NCI-H446 (cell line): ENCODE data around the gene SNX17.

ENCODE experiments used
- DNase-seq, 2 experiments: peaks; one replicate each; lab custom pipeline; 2025; lab: John Stamatoyannopoulos, UW

The SNX17 gene

GRCh38 chr2:27363933-27364332 is 6.5 kb upstream of the SNX17 start:
- no peak for DNase-seq

- DNase-seq, result peak in 1 of 2 experiments; percentile 45
Measured at GRCh38 chr2:27369471-27370025, 868 bp upstream of the SNX17 start.

DNA sequence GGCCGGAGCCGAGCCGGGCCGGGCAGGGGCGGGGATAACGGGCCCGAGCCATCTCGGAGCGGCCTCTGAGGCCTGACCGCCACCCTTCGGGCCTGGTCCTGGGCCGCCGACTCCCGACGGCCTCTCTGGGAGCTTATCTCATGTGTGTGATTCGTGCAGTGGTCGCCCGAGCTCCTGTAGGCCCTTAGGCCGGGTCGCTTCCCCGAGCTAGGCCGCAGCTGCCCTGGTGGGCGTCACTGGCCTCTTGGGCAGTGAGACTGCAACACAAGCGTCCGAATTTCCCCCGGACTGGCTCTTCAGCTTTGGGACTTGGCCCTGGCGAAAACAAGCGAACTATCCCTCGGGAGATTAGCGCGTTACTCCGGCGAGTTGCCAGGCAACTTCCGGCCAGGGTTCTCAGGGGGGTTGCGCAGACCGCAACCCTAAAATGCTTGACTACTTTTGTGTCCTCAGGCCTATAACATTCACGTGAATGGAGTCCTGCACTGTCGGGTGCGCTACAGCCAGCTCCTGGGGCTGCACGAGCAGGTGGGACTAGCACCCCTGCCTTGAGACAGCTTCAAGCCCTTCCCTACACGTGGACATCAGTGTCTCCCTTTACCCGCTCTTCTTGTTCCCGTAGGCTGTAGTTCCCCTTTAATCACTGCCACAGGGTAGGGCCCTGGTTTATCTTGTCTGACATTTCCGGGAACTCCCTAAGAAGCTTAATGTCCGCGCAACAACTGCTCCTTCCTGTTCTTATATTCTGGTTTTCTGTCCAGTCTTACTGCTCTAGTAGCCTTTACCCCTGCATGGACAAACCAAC is 602 bp downstream of the SNX17 start:
- DNase-seq, result peak in 1 of 2 experiments; percentile 34

GRCh38 chr2:27372937-27373336 is 2.5 kb downstream of the SNX17 start:
- DNase-seq, result no peak

- no peak for DNase-seq
Measured at GRCh38 chr2:27373567-27373966, 3.2 kb downstream of the SNX17 start.

DNA sequence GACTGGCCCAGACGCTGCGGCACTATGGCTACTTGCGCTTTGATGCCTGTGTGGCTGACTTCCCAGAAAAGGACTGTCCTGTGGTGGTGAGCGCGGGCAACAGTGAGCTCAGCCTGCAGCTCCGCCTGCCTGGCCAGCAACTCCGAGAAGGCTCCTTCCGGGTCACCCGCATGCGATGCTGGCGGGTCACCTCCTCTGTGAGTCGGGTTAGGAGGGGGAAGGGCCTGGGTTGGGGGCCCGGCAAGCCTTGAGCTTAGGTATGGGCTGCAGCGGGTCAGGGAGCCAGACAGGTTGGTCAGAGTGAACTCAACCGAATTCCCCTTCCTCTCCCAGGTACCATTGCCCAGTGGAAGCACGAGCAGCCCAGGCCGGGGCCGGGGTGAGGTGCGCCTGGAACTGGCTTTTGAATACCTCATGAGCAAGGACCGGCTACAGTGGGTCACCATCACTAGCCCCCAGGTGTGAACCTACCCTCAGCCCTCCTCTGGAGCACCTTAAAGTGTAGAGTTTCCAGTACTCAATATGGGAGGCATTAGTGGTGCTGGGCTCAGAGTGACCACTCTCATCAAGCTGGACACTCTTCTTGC is 5.2 kb downstream of the SNX17 start:
- no peak for DNase-seq

DNA sequence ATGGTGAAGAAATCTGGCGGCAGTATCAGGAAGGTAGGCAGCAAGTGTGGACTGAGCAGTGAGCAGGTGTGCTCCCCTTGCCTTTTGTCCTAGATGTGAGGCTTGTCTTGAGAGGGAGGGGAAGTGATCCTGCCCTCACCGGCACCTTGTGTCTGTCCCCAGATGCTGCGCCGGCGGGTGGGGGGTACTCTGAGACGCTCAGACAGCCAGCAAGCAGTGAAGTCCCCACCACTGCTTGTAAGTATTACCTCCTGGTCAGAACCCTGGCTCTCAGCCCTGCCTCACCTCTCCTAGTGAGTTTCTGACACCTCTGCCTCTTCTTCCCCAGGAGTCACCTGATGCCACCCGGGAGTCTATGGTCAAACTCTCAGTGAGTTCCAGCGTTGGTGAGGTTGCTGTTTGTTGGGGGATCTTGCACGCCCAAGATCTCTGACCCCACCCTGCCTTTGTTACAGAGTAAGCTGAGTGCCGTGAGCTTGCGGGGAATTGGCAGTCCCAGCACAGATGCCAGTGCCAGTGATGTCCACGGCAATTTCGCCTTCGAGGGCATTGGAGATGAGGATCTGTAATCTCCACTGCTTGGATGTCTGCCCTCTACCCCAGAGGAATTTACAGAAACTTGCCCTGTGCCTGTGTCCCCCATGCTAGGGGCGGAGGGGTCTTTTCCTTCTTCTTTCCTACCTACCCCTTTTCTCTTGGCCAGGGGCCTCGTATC is 5.9 kb downstream of the SNX17 start:
- no peak for DNase-seq

DNA sequence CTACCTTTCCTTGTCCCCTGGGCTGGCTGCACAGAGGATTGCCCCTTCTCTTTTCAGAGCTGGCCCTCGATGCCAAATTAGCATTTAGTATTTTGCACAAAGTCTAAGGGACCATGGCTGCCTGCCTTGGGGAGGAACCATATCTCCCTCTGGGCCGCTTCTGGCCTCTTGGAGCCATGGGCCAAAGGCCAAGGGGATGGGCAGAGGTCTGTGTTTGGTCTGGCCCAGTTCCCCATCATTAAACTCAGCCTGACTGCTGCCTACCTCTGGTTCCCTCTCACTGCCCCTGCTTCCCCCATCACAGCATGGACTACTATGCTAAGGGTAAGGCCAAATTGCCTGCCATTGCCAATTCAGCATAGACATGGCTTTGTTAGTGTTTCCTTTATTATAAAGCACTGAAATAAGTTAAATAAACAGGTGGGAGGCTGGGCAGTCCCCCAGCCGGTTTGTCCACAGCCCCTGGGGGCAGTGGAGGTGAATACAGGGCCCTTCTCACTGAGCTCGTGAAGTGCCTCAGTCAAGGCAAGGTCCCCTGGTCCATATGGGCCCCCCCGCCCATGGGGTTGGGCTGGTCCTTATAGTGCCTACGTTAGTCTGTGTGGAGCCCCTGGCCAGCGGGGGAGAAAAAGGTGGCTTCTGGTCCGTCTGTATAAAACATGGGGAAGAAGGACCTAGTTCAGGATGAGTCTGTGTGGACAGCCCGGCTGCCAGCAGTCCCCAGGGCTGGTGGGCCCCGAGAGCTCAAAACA is 6.6 kb downstream of the SNX17 start:
- DNase-seq, result no peak

GRCh38 chr2:27377618-27378095 is 7.2 kb downstream of the SNX17 start:
- DNase-seq, result no peak

GRCh38 chr2:27378096-27378808 is 7.8 kb downstream of the SNX17 start:
- DNase-seq, result peak in 1 of 2 experiments; percentile 8

DNA sequence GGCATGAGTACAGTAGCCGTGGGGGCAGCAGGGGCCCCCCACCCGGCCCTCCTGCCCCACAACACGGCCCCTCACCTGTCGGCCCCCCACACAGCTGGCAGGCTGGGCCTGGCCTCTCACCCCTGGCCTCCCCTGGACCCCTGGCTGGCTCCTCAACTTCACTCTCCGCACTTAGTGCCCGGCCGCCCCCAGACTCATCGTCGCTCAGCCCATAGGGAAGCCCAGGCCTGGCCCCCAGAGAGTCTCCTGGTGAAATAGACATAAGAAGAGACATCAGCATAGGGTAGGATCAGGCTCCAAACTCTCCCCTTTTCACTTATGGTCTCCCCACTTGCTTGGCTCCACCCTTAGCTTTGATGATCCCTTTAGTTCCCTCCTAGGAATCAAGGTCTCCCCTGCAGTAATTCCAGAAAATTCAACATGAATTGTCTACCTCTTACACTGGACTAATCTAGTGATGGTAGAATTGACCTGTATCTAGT is 8.4 kb downstream of the SNX17 start:
- DNase-seq, result no peak

DNA sequence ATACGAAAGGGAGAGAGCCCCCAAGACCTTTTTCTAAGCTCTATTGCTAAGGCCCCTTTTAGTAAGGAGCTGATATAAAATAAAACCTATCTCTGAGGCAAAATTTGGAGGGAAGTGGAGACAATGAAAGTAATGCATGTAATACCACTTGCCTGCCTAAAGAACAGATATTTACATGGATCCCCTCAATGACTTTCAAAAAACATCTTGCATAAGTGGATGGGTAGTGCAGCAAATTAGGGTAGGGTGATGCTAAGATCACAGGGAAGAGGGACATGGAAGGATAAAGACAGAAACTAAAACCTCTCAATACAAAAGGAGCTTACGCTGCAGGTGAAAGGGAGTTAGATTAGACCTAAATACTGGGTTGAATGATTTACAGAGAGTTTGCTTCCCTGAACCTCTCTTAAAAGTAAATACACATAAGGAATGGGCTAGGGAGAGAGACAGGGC is 9.0 kb downstream of the SNX17 start:
- no peak for DNase-seq

DNA sequence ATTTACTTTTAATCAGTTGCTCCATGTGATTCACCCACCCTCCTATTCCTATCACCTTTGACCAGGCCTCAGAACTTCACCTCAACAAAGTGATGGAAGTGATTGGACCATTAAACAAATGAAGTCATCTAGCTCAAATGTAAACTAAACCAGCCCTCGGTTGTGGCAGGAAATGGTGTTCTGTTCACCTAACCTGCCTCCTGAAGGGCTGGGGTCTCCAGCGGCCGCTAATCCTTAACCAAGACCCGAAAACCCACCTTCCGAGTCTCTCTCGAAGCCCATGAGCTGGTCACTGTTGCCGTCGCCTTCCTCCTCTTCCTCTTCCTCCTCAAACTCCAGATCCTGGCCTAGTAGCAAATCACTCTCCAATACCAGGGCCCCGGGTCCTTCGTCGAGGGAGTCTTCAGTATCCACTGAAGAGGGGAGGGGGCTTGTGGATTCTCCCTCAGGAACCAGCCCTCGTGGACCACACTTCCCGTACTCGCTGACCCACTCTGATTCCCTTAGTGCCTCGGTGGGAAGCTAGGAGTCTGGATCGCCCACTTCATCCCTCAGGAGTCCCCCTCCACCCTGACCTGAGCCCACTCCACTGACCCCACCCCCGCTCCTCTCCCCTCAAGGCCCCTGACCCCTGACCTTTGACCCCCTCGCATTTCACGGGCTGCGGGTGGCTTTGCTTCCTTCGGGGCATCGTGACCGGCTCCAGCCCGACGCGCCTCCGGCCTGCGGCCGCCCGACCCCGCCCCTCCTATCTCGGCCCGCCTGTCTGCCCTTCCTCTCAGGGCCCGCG is 9.6 kb downstream of the SNX17 start:
- DNase-seq, result peak in 1 of 2 experiments; percentile 63

- DNase-seq, result peak; percentile 88 to 97
Measured at GRCh38 chr2:27380626-27381545, 10.5 kb downstream of the SNX17 start, which contains the start of gene ZNF513. Gene ZNF513 (minus strand): TSS chr2:27380734. CDS start chr2:27380526, 208 bp downstream.

GRCh38 chr2:27381577-27382181 is 11.3 kb downstream of the SNX17 start:
- DNase-seq, result no peak

GRCh38 chr2:27390822-27391679 is 20.6 kb downstream of the SNX17 start:
- no peak for DNase-seq

- no peak for DNase-seq
Measured at GRCh38 chr2:27393225-27393624, 22.8 kb downstream of the SNX17 start.
